GM10248 (cell line): ENCODE data around the gene LRRC8B.

Source experiments
- CTCF ChIA-PET: fragments of 300-600 bp; sonication (Branson Sonifier 250); formaldehyde crosslinking; extraction: SDS; loops from one replicate; lab custom pipeline; 2021; ENCODE audit warnings: antibody characterized with exemption; lab: Yijun Ruan, JAX
- POLR2A ChIA-PET: fragments of 350-650 bp; sonication (Branson Sonifier 250); formaldehyde crosslinking; extraction: SDS; loops from one replicate; lab custom pipeline; 2020; ENCODE audit warnings: antibody characterized with exemption; lab: Yijun Ruan, JAX
- DNase-seq: peaks from one replicate; pipeline ENCODE4 v3.0.0; 2012; ENCODE audit errors: extremely low spot score
- CTCF ChIP-seq: IDR thresholded peaks from 2 replicates; pipeline ENCODE4 v1.5.1; 2012; ENCODE audit warnings: mild to moderate bottlenecking, low read depth; ENCODE audit errors: extremely low read depth, missing control alignments, control extremely low read depth

The LRRC8B gene

GRCh38 chr1:89523572-89524368, 859 bp upstream of the LRRC8B start:
- peak; percentile 48 for DNase-seq
- ChIA-PET POLR2A (interaction anchor here (0.6 kb wide), 1 partner anchor 157 kb away, joined by 11 read pairs; no protein-coding TSS in a partner anchor), CTCF (no interaction called here)
- no peak for TF ChIP-seq CTCF

- DNase-seq = peak; percentile 54
- ChIA-PET POLR2A (interaction anchor here (0.6 to 0.7 kb wide), 2 partner anchors 98 to 238 kb away, joined by 3 to 4 read pairs; no protein-coding TSS in a partner anchor), CTCF (interaction anchor here (0.7 kb wide), 1 partner anchor 238 kb away, joined by 3 read pairs; no protein-coding TSS in a partner anchor)
- no peak for TF ChIP-seq CTCF
Measured at GRCh38 chr1:89525169-89525855, 683 bp downstream of the LRRC8B start.

- ChIA-PET CTCF (interaction anchor here (1.0 to 2.2 kb wide), 2 partner anchors 10 to 11 kb away, joined by 3 to 9 read pairs; no protein-coding TSS in a partner anchor), POLR2A (no interaction called here)
- no peak for TF ChIP-seq CTCF
- no peak for DNase-seq
Measured at GRCh38 chr1:89527256-89527655, 2.6 kb downstream of the LRRC8B start.

- CTCF ChIA-PET = interaction anchor here (0.8 to 2.2 kb wide), 6 partner anchors 9 to 73 kb away, joined by 3 to 9 read pairs (median 4); no protein-coding TSS in a partner anchor
- DNase-seq = no peak
- POLR2A ChIA-PET = no interaction called here
- no peak for TF ChIP-seq CTCF
Measured at GRCh38 chr1:89527750-89528381, 3.2 kb downstream of the LRRC8B start.

- ChIA-PET CTCF (interaction anchor here (0.8 to 2.2 kb wide), 8 partner anchors 9 to 72 kb away, joined by 3 to 9 read pairs (median 4); no protein-coding TSS in a partner anchor), POLR2A (no interaction called here)
- TF ChIP-seq CTCF = no peak
- DNase-seq = no peak
Measured at GRCh38 chr1:89528382-89528780, 3.8 kb downstream of the LRRC8B start.

- TF ChIP-seq CTCF = no peak
- ChIA-PET CTCF (interaction anchor here (0.8 to 2.2 kb wide), 10 partner anchors 9 to 72 kb away, joined by 3 to 9 read pairs (median 4); no protein-coding TSS in a partner anchor), POLR2A (no interaction called here)
- DNase-seq = no peak
Measured at GRCh38 chr1:89529196-89529595, 4.6 kb downstream of the LRRC8B start.
